Keratinocyte (primary cell): ENCODE measurements around the gene SNCG.

Source experiments
- EZH2 ChIP-seq: IDR thresholded peaks from one replicate; pipeline ENCODE4 v1.6.1; 2012; ENCODE audit warnings: inconsistent platforms, mild to moderate bottlenecking, low read length, moderate library complexity
- TF ChIP-seq, protein P1 (sequence below), 3 experiments: IDR thresholded peaks in 1 of 3; conservative IDR thresholded peaks in 1 of 3; optimal IDR thresholded peaks in 1 of 3; 2 replicates in 2 of 3; 3 replicates in 1 of 3; pipeline versions ENCODE3 to v1.5.1; 2011; ENCODE audit warnings: low read length in 3 of 3, mild to moderate bottlenecking in 3 of 3, moderate library complexity in 2 of 3, control low read depth in 1 of 3, inconsistent platforms in 1 of 3; ENCODE audit not compliant: insufficient read depth in 2 of 3; ENCODE audit errors: extremely low read depth in 1 of 3

DNA sequence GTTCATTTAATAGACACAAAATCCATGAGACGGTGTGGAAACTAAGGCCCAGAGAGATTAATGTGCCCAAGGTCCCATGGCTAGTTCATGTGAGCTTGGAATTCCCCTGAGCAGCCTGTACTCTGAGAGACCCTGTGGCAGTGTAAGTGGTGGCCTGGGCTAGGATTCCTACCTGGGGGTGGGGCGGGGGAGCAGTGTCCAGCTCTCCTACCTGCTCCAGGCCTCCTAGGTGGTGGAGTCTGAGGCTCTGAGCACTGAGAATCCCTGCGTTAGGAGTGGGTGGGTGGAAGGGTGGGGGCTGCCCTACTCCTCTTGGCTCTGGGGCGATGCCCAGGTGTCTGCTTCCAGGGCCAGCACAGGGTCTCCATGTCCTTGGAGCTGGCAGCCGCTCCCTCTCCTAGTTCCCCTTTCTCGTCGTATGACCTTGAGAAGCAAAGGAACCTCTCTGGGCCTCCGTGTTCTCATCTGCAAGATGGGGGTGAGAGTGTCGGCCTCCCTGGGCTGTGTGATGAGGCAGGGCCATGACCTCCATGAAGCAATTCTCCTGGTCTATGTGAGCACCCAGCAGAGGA is 2.5 kb downstream of the SNCG start:
- TF ChIP-seq EZH2, result no peak
- TF ChIP-seq, protein P1, sequence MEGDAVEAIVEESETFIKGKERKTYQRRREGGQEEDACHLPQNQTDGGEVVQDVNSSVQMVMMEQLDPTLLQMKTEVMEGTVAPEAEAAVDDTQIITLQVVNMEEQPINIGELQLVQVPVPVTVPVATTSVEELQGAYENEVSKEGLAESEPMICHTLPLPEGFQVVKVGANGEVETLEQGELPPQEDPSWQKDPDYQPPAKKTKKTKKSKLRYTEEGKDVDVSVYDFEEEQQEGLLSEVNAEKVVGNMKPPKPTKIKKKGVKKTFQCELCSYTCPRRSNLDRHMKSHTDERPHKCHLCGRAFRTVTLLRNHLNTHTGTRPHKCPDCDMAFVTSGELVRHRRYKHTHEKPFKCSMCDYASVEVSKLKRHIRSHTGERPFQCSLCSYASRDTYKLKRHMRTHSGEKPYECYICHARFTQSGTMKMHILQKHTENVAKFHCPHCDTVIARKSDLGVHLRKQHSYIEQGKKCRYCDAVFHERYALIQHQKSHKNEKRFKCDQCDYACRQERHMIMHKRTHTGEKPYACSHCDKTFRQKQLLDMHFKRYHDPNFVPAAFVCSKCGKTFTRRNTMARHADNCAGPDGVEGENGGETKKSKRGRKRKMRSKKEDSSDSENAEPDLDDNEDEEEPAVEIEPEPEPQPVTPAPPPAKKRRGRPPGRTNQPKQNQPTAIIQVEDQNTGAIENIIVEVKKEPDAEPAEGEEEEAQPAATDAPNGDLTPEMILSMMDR (optimal IDR thresholded peaks at IDR 0.05 in 1 of 3, IDR thresholded peaks at IDR 0.05 in 1 of 3, conservative IDR thresholded peaks at IDR 0.05 in 1 of 3; ENCODE audit: extremely low read depth in 1 of 3, insufficient read depth in 2 of 3, low read length in 3 of 3), result no peak
